Ascending aorta (tissue), 2 donors: Measurements from ENCODE around the gene OBSL1. TPM values are rescaled to one million over a fixed set of nuclear protein-coding genes. Genes with fewer than 3 reads are reported as not detected.

Experiments used
- DNase-seq, 2 donors: peaks; one replicate each; pipeline ENCODE4 v3.0.0-alpha.2; 2019; ENCODE audit warnings: low spot score in 2 of 2
- H3K27ac ChIP-seq, 2 donors: fragments of 200-600 bp; sonication (generic); one replicate each; pipeline ENCODE4 v1.5.1; 2016 to 2017; ENCODE audit warnings: mild to moderate bottlenecking in 1 of 2
- H3K27me3 ChIP-seq: fragments of 200-600 bp; sonication (generic); one replicate; pipeline ENCODE4 v1.5.1; 2017
- H3K36me3 ChIP-seq, 2 donors: fragments of 200-600 bp; sonication (generic); one replicate each; pipeline ENCODE4 v1.5.1; 2016
- H3K4me1 ChIP-seq, 2 donors: fragments of 200-600 bp; sonication (generic); one replicate each; pipeline ENCODE4 v1.5.1; 2016 to 2017; ENCODE audit warnings: mild to moderate bottlenecking in 1 of 2
- H3K4me3 ChIP-seq, 2 donors: fragments of 200-600 bp; sonication (generic); one replicate each; pipeline ENCODE4 v1.5.1; 2016 to 2017; ENCODE audit warnings: mild to moderate bottlenecking in 1 of 2
- H3K9me3 ChIP-seq, 2 donors: fragments of 200-600 bp; sonication (generic); one replicate each; pipeline ENCODE4 v1.5.1; 2016
- intact Hi-C: fragments of 100-400 bp; cut with DNase I; formaldehyde crosslinking; loops from one replicate; pipeline ENCODE4 v1.15.1; 2023
- total RNA-seq: library from RNA; depleted of rRNA; stranded (reverse); fragments of >200 nt; gene quantifications from one replicate; pipeline ENCODE4 v1.1.0, GENCODE V29; 2016
- TF ChIP-seq, protein P1 (sequence below), 3 experiments: fragments of 200-600 bp in 2 of 3; fragments of 450-650 bp in 1 of 3; sonication (generic) in 2 of 3; IDR thresholded peaks; one replicate each; pipeline ENCODE4 v1.5.1; 2016 to 2019; ENCODE audit warnings: antibody characterized with exemption in 3 of 3, mild to moderate bottlenecking in 1 of 3, moderate library complexity in 1 of 3

Gene OBSL1
- total RNA-seq, 1 donor from 2014 or later = 151 TPM

DNA sequence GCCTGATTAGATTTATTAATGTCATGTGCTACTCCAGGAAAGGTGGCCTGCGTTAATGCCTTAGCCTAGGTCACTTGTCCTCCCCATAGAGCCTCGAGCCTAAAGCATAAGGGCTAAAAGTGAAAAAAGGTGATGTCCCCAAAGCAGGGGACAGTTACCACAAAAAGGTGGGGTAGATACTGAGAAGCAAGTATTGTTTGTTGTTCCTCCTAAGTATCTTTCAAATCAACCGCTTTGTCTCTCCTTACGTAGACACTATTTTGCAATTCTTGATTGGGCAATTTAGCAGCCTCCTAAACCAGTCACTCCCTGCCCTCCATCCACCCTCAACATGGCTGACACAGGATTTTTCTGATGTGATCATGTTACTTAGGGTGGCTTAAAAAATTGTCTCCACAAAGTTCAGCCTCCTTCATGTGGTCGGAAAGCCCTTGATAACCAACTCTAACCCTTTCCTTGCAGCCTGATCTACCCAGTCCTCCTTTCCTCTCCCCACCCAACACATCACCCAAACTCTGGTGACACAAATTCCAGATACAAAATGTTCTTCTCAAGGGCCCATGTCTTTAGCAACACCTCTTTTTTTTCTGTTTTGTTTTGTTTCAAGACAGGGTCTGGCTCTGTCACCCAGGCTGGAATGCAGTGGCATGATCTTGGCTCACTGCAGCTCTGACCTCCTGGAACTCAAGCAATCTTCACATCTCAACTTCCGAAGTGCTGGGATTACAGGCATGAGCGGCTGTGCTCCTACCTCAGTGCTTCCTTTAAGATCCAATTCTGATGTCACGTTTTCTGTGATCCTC, 7.7 kb upstream of the OBSL1 start:
- intact Hi-C loops = no loop called here
- Histone ChIP-seq H3K27ac (no peak overlapping the region), H3K9me3 (no peaks in the 10 kb centered on the region), H3K4me1 (no peaks in the 10 kb centered on the region), H3K4me3 (no peak overlapping the region), H3K36me3 (no peaks in the 10 kb centered on the region), H3K27me3 (no peaks in the 10 kb centered on the region)
- TF ChIP-seq, protein P1, sequence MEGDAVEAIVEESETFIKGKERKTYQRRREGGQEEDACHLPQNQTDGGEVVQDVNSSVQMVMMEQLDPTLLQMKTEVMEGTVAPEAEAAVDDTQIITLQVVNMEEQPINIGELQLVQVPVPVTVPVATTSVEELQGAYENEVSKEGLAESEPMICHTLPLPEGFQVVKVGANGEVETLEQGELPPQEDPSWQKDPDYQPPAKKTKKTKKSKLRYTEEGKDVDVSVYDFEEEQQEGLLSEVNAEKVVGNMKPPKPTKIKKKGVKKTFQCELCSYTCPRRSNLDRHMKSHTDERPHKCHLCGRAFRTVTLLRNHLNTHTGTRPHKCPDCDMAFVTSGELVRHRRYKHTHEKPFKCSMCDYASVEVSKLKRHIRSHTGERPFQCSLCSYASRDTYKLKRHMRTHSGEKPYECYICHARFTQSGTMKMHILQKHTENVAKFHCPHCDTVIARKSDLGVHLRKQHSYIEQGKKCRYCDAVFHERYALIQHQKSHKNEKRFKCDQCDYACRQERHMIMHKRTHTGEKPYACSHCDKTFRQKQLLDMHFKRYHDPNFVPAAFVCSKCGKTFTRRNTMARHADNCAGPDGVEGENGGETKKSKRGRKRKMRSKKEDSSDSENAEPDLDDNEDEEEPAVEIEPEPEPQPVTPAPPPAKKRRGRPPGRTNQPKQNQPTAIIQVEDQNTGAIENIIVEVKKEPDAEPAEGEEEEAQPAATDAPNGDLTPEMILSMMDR (IDR thresholded peaks at IDR 0.05) = no peak
- no peak for DNase-seq

DNA sequence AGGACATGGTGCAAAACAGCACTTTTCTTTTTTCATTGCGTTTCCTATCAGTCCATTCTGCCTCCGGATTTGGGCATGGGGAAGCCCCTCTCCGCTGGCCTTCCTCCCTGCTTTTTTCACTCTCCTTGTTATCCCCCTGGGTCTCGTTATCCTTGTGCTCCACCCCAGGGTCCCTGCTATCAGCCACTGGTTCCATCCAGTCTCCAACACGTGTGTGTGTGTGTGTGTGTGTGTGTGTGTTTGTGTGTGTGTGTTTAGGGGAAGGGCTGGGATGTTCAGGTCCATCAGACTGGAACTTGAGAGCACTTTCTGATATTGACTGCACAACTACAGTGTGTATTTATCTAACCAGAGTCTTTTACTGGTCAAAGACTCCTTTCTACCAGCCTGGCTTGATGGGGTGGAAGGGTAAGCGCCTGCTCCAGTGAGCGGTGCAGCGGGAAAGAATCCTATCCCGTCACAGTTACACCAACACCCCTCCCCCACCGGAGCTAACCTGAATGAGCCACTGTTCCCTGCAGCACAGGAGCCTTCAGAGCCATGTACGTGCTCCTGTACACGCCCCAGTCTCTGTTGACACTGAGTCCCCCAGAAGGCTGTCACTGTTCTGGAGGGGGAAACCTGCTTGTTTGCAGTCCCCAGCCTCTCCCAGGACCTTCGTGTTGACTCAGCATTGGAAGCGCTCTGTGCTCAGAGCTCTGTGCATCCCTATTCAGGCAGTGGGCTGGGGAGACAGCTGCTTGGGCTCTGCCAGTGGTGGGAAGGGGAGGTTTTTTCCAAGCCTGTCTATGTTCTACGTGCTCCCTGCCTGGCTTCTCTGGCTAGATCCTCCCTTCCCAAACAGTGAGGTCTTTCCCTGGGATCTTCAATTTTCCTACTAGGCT, 5.4 kb upstream of the OBSL1 start:
- H3K27me3 ChIP-seq = no peaks in the 10 kb centered on the region
- peaks cover 0 to 3% of the 10 kb centered on the region in 2 donors for H3K4me1 ChIP-seq
- H3K27ac ChIP-seq = no peak overlapping the region
- no peaks in the 10 kb centered on the region for H3K36me3 ChIP-seq
- intact Hi-C loops = no loop called here
- no peak for DNase-seq
- no peak overlapping the region for H3K4me3 ChIP-seq
- TF ChIP-seq, protein P1 (IDR thresholded peaks at IDR 0.05) = no peak
- H3K9me3 ChIP-seq = no peaks in the 10 kb centered on the region

DNA sequence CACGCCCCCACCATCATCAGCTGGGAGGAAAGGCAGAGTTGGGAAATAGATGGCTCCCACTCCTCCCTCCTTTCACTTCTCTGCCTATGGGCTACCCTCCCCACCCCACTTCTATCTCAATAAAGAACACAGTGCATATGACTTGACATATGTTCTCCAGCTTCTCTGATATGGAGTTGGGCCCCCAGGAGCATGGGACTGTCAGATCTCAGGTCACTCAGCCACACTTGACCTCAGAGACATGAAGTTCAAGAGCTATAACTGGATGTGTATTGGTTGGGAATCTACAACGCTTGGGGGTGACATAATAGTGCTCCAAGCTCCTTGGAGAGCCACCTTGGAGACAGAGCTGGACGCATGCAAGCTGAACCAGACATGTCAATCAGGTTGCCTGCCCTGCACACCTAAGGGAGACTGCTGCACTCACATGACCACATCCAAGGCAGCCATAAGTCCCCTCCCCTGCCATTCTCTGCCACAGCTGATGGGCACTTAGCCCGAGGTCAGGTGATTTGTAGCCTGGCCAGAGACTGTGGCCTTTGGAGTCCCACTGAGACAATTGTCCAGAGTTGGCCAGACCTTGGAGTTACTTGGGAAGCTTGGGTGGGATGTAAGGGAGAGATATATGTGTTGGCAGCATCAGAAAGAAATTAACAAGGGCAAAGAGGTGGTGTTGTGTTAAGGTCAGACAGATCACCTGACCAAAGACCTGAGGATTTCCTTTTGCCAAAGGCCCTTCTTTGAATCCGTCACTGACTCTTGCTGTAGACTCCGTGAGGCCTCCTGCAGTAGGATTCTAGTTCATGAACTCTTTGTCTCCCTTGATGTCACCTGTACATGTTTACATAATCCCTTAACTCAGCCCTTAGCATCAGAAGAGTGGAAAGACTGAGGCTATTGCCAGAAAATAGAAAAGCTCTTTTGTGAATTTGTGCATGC, 4.5 kb upstream of the OBSL1 start:
- intact Hi-C loops = no loop called here
- no peak overlapping the region for H3K4me3 ChIP-seq
- no peak for DNase-seq
- H3K27me3 ChIP-seq = no peaks in the 10 kb centered on the region
- TF ChIP-seq, protein P1 (IDR thresholded peaks at IDR 0.05) = no peak
- H3K4me1 ChIP-seq = peaks cover 0 to 7% of the 10 kb centered on the region in 2 donors
- no peaks in the 10 kb centered on the region for H3K36me3 ChIP-seq
- no peak overlapping the region for H3K27ac ChIP-seq
- no peaks in the 10 kb centered on the region for H3K9me3 ChIP-seq

DNA sequence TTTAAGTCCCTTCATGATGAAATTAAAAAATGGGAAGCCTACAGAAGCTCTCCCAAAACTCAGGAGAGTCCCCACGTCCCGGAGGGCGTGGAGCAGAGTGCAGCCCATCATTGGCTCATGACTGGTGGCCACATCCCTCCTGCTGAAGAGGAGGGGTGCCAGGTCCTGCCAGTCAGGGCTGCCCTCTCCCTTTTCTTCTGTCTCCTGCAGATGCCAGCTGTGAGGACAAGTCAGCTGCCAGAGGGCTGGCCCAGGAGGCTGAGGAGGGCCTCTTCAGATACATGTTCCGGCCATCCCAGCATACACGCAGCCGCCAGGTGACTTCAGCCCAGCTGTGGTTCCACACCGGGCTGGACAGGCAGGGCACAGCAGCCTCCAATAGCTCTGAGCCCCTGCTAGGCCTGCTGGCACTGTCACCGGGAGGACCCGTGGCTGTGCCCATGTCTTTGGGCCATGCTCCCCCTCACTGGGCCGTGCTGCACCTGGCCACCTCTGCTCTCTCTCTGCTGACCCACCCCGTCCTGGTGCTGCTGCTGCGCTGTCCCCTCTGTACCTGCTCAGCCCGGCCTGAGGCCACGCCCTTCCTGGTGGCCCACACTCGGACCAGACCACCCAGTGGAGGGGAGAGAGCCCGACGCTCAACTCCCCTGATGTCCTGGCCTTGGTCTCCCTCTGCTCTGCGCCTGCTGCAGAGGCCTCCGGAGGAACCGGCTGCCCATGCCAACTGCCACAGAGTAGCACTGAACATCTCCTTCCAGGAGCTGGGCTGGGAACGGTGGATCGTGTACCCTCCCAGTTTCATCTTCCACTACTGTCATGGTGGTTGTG, 3.4 kb upstream of the OBSL1 start:
- TF ChIP-seq, protein P1 (IDR thresholded peaks at IDR 0.05) = no peak
- H3K27me3 ChIP-seq = no peaks in the 10 kb centered on the region
- H3K27ac ChIP-seq = no peak overlapping the region
- no peak overlapping the region for H3K4me3 ChIP-seq
- peaks cover 0 to 12% of the 10 kb centered on the region in 2 donors for H3K4me1 ChIP-seq
- no peaks in the 10 kb centered on the region for H3K9me3 ChIP-seq
- no peak for DNase-seq
- H3K36me3 ChIP-seq = no peaks in the 10 kb centered on the region
- intact Hi-C loops = no loop called here
